ENCODE data around the gene CRISPLD2. TPM values are rescaled to one million over a fixed set of nuclear protein-coding genes. Genes with fewer than 3 reads are reported as not detected.

Gene CRISPLD2
- total RNA-seq, 1 experiment from 2014 or later = 0.34 TPM

- H3K27me3 ChIP-seq = no peaks in the 10 kb centered on the region
- no peak for DNase-seq
- no peaks in the 10 kb centered on the region for H3K36me3 ChIP-seq
- peaks cover 14% of the 10 kb centered on the region for H3K4me1 ChIP-seq
- no peaks in the 10 kb centered on the region for H3K9me3 ChIP-seq (replicated peaks)
- H3K27ac ChIP-seq = no peak overlapping the region
- no peak overlapping the region for H3K4me3 ChIP-seq
These were observed 130.1 kb downstream of the CRISPLD2 start for GRCh38 chr16:84949772-84950436.

GRCh38 chr16:84950906-84951305 lies 131.1 kb downstream of the CRISPLD2 start:
- DNase-seq = peak; percentile 9 to 35
- H3K27ac ChIP-seq = no peak overlapping the region
- H3K9me3 ChIP-seq (replicated peaks) = no peaks in the 10 kb centered on the region
- H3K4me1 ChIP-seq = peaks cover 14% of the 10 kb centered on the region
- no peak overlapping the region for H3K4me3 ChIP-seq
- no peaks in the 10 kb centered on the region for H3K27me3 ChIP-seq
- no peaks in the 10 kb centered on the region for H3K36me3 ChIP-seq

- H3K27me3 ChIP-seq = no peaks in the 10 kb centered on the region
- no peaks in the 10 kb centered on the region for H3K9me3 ChIP-seq (replicated peaks)
- peak overlapping the region; percentile 37 for H3K27ac ChIP-seq
- DNase-seq = peak; percentile 67 to 88
- no peak overlapping the region for H3K4me3 ChIP-seq
- H3K36me3 ChIP-seq = no peaks in the 10 kb centered on the region
- peaks cover 14% of the 10 kb centered on the region for H3K4me1 ChIP-seq
These were observed 132.8 kb downstream of the CRISPLD2 start for GRCh38 chr16:84952335-84953189.

- Histone ChIP-seq H3K27ac (peak overlapping the region; percentile 37), H3K36me3 (no peaks in the 10 kb centered on the region), H3K9me3 (replicated peaks) (no peaks in the 10 kb centered on the region), H3K27me3 (no peaks in the 10 kb centered on the region), H3K4me1 (peaks cover 14% of the 10 kb centered on the region), H3K4me3 (no peak overlapping the region)
- DNase-seq = peak in 1 of 2 experiments; percentile 26
These were observed 133.5 kb downstream of the CRISPLD2 start for GRCh38 chr16:84953190-84953746.

GRCh38 chr16:84955427-84955826 lies 135.6 kb downstream of the CRISPLD2 start:
- Histone ChIP-seq H3K4me3 (no peak overlapping the region), H3K27me3 (no peaks in the 10 kb centered on the region), H3K27ac (no peak overlapping the region), H3K36me3 (no peaks in the 10 kb centered on the region), H3K4me1 (peaks cover 14% of the 10 kb centered on the region), H3K9me3 (replicated peaks) (no peaks in the 10 kb centered on the region)
- no peak for DNase-seq

GRCh38 chr16:84957192-84957591 lies 137.4 kb downstream of the CRISPLD2 start:
- Histone ChIP-seq H3K4me3 (no peak overlapping the region), H3K36me3 (no peaks in the 10 kb centered on the region), H3K27ac (no peak overlapping the region), H3K27me3 (no peaks in the 10 kb centered on the region), H3K9me3 (replicated peaks) (no peaks in the 10 kb centered on the region), H3K4me1 (peaks cover 14% of the 10 kb centered on the region)
- no peak for DNase-seq

- no peaks in the 10 kb centered on the region for H3K9me3 ChIP-seq (replicated peaks)
These were observed 138.0 kb downstream of the CRISPLD2 start for GRCh38 chr16:84957792-84958191.

More at GRCh38 chr16:84957792-84958191, 138.0 kb downstream of the CRISPLD2 start:
- Histone ChIP-seq H3K4me1 (peaks cover 9% of the 10 kb centered on the region), H3K27me3 (no peaks in the 10 kb centered on the region), H3K4me3 (no peak overlapping the region), H3K27ac (no peak overlapping the region), H3K36me3 (no peaks in the 10 kb centered on the region)
- DNase-seq = no peak

Other genes with a start within 250 kb of the CRISPLD2 start
- gene COTL1, start 201.9 kb upstream of the CRISPLD2 start, total RNA-seq (2014; rRNA removed; shearing (Covaris generic)) = 24.8 and 25.8 TPM in 2 replicates
- 9.5 and 10.1 TPM in 2 replicates for gene KLHL36, start 171.5 kb upstream of the CRISPLD2 start, total RNA-seq (2014; rRNA removed; shearing (Covaris generic))
- gene USP10, start 120.0 kb upstream of the CRISPLD2 start, total RNA-seq (2014; rRNA removed; shearing (Covaris generic)) = 66.2 and 68.3 TPM in 2 replicates
- 18.5 and 20.3 TPM in 2 replicates for gene ZDHHC7, start 191.6 kb downstream of the CRISPLD2 start, total RNA-seq (2014; rRNA removed; shearing (Covaris generic))
- gene KIAA0513, start 207.8 kb downstream of the CRISPLD2 start, total RNA-seq (2014; rRNA removed; shearing (Covaris generic)) = 1.3 and 2.4 TPM in 2 replicates